HG02943 (cell line): ENCODE data around the gene SELENOM.
A peak's percentile ranks its signal among the peaks of the same experiment; 100 is the strongest.

Experiments used
- ATAC-seq: cut with Tn5 transposase; IDR thresholded peaks from one replicate; pipeline ENCODE4 v1.9.1; 2021; ENCODE audit warnings: mild to moderate bottlenecking, low read depth, moderate library complexity; ENCODE audit not compliant: unreplicated experiment

SELENOM gene

DNA sequence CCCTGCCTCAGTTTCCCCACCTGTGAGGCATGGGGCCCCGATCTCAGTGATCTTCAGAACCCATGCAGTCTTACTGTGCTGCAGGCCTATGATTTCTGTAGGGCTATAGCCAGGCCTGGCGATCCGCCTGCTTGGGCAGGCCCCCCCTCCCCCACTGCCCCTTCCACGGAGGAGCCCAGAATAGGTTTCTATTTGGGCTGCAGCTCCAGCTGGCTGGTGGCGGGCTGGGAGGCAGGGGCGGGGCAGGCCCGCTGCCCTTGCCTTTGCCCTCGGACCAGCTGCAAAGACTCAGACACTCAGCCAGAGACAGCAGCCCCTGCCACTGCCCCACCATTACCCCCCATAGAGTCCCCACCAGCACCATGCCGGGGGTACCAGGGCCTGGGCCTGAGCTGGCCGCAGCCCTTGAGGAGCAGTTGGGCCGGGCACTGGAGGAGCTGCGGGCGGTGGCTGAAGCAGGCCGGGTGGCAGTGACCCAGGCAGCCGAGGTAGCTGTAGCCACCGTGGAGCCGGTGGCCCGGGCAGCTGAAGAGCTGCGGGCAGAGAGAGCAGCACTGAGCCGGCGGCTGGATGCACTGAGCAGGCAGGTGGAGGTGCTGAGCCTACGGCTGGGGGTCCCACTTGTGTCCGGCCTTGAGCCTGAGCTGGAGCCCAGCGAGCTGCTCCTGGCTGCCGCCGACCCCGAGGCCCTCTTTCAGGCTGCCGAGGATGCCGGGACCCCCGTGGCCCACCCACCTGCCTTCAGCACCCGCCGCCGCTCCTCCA lies 14.1 kb downstream of the SELENOM start:
- no peak for ATAC-seq

DNA sequence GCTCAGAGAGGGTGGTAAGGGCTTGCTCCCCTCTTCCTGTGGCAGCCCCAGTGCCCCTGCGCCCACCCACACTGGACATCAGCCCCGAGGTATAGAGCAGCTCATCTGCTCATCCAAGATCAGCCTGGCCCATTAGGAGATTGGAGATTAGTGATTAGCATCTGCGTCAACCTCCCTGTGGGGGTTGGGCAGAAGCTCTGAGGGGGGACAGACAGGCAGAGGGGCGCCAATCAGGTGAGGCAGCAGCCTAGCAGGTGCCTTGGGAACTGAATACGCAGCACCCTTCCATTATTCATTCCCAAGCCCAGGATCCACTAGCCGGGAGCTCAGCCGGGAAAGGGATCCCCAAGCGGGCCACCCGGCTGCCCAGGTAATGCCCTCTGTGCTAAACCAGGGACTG lies 15.2 kb downstream of the SELENOM start:
- no peak for ATAC-seq

DNA sequence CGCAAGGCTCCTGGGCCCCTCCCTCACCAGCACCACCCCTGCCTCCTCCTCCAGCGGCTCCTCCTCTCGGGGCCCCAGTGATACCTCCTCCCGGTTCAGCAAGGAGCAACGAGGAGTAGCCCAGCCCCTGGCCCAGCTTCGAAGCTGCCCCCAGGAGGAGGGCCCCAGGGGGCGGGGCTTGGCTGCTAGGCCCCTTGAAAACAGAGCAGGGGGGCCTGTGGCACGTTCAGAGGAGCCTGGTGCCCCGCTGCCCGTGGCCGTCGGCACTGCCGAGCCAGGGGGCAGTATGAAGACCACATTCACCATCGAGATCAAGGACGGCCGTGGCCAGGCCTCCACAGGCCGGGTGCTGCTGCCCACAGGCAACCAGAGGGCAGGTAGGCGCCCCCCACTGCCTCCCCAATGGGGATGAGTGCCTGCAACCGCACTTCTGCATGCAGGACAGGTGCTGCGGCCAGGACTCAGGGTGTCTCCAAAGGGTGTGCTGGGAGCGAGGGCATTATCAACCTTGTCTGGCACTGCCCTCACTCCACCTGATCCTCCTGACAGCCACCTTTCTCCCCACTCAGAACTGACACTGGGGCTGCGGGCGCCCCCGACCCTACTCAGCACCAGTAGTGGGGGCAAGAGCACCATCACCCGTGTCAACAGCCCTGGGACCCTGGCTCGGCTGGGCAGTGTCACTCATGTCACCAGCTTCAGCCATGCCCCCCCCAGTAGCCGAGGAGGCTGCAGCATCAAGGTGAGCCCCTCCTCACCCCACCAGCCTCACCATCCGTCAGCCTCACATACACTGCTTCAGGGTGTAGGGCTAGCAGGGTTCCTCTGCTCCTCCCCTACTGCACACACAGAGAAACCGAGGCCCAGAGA lies 16.0 kb downstream of the SELENOM start:
- ATAC-seq: no peak

DNA sequence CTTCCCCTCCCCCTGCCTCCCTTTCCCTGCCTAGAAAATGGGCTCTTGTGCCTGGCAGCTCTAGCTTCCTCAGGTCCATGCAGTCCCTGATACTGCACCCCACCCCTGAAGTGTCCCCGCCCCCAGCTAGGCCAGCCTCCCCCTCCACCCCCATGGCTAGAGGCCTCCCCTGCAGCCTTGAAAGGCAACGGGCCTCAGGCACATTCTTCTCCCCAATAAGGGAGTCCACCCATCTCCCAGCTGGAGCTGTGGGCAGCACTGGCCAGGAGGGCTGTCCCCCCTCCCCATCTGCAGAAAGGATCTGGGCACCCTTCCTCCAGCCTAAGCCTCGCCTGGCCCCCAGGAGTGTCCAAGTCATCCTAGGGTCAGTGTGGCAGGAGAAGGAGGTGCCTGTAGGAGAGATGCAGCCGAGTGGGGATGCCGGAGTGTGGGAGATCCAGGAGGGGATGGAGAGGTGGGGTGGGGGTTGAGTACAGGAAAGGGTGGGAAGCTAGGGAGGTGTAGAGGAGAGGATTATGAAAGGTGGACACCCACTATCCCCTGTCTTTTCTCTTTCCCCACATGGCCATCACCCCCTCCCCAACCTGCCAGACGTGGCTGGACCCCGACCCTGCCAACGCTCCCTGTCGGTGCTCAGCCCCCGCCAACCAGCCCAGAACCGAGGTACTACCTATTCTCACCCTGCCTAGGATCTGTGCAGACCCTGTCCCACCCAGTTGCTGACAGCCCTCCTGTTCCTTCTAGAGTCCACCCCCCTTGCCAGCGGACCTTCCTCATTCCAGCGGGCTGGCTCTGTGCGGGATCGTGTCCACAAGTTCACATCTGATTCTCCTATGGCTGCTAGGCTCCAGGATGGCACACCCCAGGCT lies 16.9 kb downstream of the SELENOM start:
- ATAC-seq: no peak

DNA sequence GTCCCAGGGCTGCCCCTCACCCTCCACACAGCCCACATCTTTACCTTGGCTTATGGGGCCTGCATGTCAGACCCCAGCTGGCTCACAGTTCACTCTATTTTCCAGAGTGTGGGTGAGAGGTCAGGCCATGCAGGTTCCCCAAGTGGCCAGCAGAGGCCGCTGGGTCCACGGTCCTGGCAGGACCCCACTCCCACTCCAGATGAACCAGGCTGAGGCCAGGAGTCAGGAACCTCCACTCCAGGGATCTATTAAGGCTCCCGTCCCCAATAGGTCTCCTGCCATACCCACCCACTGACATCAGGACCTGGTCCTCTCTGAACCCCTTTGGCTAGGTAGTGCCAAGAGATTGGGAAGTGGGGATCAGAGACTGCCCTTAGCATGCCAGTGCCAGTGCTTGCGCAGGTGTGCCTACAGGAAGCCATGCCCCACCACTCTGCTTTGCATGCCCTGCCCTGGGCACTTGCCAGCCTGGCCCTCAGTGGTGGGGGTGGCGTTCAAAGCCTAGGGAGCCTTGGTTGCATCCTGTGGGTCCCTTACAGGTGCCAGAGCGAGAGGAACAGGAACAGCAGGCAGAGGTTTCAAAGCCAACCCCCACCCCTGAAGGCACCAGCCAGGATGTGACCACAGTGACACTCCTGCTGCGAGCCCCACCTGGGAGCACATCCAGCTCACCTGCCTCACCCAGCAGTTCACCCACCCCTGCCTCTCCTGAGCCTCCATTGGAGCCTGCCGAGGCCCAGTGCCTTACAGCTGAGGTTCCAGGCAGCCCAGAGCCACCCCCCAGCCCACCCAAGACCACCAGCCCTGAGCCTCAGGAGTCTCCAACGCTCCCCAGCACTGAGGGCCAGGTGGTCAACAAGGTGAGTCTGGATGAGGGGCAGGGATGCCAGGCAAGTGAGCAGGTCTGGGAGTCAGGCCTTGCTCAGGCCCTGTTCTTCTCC lies 17.9 kb downstream of the SELENOM start:
- ATAC-seq: no peak

DNA sequence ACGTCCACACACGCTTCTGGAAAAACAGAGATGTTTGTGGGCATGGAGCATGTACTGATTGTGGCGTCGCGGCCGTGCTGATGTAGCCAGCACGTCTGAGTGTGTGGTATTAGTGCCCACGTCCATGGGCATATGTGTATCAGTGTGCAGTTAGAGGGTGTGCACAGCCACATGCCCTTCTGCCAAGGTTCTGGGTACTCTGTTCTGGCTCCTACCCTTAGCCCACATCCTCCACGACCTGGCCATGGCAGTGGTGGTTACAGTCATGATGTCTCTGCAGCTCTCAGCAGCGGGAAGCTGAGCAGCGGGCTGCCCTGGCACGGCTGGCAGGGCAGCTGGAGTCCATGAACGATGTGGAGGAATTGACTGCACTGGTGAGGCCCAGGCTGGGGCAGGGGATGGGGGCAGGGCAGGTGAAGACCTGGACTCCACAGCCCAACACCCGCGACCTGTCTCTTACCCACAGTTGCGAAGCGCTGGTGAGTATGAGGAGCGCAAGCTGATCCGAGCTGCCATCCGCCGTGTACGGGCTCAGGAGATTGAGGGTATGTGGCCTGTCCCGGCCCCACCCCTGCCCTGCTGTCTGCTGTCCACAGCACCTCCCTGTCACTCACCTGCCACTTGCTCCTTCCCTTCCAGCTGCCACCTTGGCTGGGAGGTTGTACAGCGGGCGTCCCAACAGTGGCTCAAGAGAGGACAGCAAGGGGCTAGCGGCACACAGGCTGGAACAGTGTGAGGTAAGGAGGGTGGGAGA lies 19.0 kb downstream of the SELENOM start:
- ATAC-seq: no peak

DNA sequence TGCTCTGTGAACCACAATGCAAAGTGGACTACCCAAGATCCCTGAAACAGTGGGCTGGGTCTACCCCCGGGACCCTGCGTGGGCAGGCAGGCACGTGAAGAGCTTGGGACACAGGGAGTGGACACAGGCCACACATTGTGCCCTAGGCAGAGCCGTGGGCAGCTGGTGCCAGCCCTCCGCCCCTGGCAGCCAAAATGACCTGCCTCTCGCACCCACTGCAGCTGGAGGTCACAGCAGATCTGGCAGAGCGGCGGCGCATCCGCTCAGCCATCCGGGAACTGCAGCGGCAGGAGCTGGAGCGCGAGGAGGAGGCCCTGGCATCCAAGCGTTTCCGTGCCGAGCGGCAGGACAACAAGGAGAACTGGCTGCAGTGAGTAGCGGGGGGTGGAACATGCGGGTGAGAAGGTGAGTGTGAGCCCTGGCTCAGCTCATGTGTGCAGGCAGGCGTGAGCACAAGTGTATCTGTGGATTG lies 19.6 kb downstream of the SELENOM start:
- ATAC-seq: no peak

DNA sequence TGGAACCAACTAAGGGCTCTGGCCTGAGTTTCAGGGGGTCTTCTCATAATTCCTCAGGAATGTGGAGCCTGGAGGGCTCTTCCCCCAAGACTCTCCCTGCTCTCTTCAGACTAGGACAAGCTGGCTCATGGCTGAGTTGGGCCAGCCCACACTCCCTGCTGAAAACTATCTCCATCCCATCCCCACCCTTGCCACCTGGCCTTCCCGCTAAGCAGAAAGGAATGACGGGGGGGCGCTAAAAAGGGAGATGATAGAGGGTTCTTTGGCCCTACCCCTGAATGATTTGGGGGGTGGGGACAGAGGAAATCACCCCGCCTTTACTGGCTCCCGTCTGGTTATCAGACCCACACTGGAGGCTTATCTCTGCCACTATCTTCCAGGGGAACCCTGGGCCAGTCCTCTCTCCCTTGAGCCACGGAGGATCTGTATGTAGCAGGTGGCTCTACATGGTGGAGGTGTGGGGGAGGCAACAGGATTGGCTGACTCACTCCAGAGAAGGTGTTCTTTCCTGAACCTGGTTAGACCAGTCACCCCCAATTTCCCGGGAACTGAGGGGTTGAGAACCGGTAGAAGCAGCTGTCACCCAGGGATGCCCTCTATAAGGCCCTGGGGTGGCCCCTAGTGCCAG lies 20.6 kb downstream of the SELENOM start:
- ATAC-seq: no peak

DNA sequence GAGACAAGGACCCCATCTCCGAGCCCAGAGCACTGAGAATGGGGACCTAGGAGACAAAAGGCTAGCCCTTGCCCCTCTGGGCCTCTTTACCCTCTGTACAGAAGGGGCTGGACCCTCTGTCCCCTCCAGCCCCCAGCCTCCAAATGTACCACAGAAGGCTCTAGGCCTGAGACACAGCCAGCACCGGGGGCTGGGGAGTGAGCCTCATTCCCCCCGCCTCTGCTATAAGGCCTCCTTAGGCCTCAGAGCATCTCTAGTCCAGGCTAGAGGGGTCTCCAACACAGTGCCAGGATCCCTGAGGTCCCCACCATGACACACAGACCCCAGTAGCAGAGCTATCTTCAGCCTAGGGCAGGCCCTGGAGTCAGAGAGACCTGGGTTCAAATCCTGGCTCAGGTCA lies 21.4 kb downstream of the SELENOM start:
- no peak for ATAC-seq

DNA sequence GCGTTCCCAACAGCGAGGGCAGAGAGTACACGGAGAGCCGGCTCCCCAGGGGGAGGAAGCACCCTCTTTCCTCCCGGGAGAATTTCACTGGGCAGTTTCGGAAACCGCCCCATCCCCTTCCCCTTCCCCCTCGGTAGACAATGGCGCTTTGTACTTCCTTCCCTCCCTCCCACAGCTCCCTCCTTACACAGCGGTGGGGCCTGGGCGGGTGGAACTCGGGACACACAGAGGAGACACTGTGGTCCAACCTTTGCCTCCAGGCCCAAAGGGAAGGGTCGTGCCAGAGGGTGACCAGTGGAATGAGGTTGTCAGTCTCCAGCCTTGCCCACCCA lies 21.9 kb downstream of the SELENOM start:
- ATAC-seq: no peak

DNA sequence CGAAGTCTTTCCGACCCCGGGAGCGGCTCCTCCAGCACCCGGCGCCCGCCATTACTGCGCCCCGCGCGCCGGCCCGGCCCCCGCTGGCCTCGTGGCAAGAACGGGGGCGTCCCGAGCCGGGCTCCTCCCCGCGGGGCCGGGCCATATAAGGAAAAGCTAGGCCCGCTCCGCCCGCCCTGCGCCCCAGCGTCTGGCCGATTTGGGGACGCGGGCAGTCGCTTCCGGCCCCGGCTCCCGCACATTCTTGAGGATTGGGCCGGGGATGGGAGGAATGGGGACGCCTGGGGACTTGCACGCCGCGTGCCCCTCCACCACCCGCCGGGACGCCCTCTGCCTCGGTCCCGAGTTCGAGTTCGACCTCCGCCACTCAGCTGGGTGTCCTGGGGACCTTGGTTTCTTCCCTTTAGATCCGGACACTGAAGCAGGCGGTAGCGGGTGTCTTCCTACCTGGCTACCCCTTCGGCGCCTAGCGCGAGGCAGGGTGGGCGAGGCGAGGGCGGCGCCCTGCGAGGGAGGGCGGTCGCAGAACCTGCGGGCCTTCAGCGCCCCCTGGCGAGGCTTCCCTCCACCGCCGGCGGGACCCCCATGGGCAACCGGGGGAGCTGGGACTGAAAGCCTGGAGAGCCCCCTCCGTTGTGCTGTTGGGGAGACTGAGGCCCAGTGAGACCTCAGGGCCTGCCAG lies 22.4 kb downstream of the SELENOM start:
- ATAC-seq: peak; percentile 45

DNA sequence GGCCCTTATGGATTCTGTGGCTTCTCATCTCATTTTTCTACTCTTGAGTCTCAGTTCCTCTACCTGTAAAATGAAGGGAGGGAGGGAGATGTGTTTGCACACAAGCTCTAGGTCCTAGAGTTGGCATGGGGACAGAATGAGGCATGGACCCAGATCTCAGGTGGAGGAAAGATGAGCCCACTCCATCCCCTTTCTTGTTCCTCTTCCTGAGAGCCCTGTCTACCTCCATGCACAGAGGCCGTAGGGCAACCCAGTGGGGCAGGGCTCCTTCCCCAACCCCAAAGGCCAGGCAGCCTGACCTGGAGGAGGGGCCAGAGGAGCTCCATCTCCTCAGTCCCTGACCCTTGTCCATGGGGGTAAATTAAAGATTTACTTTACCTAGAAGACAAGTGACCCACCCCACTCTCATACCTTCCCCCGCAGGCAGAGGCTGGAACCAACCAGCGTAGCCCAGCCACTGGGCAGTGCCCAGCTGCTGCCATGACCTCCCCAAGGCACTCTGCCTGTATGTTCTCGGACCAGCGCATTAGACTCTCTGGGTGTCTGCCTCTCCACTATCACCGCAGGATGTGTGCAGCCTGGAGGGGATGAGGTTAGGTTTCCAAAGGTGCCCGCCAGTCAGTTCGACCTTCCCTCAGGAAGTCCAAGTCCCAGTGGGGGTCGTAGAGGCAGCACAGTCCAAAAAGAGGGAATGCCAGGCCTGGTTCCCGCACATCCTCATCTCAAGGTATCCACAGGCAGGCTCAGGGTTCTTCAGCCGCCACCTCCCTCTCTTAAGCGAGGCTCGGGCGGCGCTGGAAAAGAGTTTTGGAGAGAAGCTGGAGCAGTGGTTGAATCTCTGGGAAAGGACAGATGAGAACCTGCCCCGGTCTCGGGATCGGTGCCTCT lies 23.2 kb downstream of the SELENOM start:
- ATAC-seq: no peak

DNA sequence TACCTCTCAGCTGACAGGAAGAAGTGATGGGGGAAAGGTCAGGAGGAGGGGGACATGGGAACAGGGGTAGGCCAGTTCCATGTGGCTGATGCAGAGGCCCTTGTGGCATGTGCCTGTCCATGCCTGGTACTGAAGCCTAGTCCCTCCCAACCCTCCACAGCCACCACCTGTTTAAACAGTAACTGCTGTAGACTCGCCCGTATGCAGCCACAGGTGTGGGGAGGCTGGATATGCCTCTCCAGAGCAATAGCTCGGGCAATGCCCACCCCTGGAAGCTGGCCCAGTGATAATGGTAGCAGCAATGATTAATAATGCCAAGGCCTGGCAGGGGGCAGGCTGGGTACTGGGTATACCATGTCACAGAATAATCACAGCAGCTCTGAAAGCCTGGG lies 24.0 kb downstream of the SELENOM start:
- ATAC-seq: no peak

DNA sequence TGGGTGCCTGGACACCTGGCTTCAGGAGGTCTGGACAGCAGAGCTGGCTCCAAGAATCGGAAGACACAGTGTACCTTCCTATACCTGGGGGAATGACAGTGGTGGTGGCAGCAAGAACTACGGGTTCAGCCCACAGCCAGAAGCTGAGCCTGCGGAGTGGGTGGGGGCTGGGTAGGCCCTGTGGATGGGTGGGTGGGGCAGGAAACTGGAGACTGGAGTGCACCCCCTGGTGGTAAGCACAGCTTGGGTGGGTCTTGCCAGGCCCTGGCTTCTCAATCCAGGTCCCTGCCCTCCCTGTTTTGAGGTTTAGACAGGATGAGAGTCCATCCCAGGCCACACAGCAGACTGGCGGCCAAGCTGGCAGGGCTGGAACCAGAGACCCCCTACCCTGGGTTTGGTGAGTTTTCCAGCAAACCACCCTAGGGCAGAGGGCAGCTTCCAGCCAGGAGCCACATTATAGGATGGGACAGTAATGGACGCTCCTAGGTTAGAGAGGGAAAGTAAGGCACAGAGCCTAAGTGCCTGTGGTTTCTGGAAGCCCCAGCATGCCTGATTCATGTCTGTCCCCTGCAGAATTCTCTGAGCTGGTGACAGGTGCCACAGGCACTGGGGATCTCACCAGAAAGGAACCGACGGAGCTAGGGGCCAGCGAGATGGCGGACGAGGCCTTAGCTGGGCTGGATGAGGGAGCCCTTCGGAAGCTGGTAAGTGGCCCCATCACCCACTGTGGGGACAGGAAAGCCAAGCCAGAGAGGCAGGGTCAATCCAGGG lies 24.6 kb downstream of the SELENOM start:
- no peak for ATAC-seq

DNA sequence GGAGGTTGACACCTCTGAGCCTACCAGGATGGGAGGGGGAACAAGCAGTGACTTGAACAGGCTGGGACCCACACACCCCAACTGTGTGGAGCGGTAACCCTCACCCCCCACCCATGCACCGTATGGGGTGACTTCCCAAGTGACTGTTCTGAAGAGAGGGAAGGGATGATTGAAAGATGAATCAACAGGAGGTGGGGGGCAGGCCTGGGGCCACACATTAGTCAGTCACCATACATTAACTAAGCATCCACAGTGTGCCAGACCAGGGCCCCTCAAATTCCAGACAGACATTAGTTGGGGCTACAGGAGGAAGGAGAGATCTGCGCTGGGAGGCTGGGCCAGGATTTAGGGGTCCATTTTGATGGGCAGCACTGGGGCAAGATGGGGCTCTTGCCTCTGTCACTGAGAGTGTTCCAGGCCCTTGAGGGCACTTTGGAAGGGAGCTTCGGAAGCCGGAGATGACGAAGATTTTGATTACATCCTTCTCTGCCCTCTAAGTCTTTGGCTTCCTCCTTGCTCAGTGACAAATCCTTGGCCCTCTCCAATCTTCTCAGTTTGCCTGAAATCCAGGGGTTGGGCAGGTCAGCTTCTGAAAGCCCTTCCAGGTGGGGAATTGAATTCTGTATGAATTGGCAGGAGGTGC lies 25.3 kb downstream of the SELENOM start:
- ATAC-seq: no peak
